Kasumi-1 (cell line): ENCODE data around the gene RPS6KA2.

Experiments used
- DNase-seq, 2 experiments: peaks; one replicate each; lab custom pipeline; 2025; lab: John Stamatoyannopoulos, UW

The RPS6KA2 gene

DNA sequence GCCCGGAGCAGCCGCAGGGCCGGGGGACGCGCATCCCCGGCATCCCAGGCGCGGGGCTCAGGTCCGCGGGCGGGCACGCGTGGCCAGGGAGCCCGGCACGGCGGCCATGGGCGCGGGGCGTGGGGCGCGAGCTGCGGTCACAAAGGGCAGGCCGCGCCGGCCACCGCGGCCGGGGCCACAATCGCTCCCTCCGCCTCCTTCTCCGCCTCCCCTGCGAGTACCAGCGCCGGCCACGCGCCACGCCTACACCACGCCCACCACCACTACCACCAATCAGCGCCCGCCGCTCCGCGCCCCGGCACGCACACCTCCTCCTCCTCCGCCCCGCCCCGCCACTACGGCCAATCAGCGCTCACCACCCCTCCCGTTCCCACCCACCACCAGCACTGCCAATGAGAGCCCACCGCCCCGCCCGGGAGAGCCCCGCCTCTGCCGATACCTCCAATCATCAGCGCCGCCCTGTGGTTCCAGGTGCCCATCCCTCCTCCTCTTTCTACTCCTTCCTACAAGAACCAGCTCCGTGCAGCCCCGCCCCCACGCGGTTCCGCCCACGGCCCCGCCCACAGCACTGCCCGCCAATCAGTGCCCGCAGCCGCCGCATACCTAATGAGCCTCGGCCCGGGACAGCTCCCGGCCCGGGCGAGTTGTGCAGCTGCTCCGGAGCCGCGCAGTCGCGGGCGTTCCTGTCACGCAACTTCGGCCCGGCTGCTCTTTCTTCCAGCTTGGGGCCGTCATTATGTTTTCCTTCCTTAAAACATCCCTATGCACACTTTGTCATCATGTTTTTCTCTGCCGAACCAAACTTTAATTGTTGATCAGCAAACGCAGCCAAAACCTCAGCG lies at the start of gene RPS6KA2:
TSS of gene RPS6KA2 (minus strand) at position 219 of the 842 bp plus-strand sequence. CDS start 232 bp downstream, outside the sequence.
- peak; percentile 97 to 98 for DNase-seq

DNA sequence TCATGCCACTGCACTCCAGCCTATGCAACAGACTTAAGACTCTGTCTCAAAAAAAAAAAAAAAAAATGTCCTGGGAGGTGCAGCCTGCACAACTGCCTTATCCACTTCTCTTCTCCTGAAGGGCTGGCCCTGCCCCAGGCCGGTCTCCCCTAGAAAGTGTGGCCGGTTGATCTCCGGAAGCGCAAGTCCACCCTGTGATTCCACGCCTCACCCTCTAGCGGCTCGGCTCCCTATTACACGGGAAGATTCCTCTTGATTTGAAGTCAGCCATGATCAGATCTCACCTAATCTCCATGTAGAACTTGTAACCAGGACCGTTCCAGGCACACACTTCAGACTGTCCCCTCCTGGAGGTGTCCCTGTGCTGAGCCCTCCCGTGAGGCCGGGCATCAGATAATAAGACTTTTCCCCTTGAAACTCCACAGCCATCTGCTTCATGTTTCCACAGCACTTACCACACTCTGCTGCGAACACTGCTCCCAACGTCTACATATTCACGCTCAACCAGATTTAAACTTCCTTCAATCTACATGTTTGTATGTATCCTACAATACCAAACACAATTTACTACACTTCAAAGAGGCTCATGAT lies 49.3 kb upstream of the RPS6KA2 start:
- DNase-seq, result no peak

DNA sequence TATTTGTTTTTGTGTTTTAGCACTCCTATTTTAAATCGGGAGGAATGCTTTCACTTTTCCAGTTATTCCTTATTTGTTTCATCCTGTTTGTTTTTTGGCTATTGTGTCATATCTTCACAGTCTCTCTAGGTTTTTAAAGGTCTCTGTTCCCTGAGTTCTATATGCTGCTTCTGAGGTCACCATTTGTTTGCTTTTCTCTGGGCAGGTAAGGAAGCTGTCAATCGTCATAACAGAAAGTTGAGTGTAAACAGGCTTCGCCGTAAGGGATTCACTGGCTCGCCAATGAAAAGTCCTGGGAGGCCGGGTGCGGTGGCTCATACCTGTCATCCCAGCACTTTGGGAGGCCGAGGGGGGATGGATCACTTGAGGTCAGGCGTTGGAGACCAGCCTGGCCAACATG lies 48.7 kb upstream of the RPS6KA2 start:
- no peak for DNase-seq

DNA sequence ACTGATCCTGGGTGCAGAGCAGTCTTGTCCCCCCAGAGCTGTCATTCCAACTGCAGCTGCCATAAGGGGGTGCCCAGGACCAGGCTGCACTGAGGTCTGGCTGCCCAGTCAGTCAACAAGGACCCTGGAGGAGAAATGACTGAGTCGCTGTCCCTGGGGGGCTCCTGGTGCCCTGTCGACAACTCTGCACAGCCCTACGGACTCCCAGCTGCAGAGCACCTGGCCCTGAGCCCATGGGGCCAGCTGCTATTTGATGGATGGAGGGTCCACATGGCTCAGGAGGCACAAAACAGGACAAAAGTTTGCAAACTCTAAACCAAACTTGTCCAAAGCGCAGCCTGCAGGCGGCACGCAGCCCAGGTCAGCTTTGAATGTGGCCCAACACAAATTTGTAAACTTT lies 46.3 kb upstream of the RPS6KA2 start:
- DNase-seq, result no peak

DNA sequence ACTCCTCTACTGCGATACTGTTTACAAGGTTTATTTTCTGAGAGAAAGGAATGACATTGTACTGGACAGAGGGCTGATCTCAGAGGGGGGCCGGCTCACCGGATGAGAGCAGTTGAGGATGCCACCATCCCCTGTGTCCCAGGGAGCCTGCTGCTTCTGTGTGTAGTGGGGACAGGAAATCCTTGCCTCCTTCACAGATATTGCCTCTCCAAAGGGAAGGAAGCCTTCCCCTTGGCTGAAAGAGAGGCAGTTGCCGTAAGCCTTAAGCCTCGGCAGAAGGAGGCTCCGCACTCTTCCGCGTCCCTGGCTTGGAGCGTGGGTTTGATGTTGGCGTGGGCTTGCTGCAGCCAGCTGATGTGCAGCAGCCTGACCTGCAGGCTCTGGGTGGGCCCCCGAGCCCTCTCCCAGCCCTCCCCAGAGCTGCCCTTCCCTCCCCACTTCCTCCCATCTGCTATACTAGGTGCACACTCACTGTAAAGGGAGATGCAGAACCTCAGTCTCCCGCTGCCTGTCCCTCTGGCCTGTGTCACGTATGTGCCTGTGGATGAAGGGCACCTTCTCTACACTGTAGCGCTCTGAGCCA lies 45.7 kb upstream of the RPS6KA2 start:
- no peak for DNase-seq

DNA sequence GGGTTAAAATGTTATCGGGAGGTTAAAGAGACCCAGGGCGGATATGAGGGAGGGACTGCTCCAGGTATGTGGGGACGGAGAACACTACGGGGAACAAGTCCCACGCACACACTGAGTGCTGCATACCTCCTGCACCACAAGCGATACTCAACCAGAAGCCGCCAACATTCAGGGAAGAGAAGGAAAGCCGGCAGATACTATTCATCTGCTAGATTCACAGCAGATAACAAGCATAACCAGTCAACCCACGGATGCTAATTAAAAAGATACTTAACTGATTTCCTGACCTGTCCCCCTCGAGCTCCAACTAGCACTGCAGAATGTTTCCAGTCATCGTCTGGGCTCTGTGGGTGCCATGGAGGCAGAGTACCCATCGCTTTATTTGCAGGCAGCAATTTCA lies 45.1 kb upstream of the RPS6KA2 start:
- no peak for DNase-seq

DNA sequence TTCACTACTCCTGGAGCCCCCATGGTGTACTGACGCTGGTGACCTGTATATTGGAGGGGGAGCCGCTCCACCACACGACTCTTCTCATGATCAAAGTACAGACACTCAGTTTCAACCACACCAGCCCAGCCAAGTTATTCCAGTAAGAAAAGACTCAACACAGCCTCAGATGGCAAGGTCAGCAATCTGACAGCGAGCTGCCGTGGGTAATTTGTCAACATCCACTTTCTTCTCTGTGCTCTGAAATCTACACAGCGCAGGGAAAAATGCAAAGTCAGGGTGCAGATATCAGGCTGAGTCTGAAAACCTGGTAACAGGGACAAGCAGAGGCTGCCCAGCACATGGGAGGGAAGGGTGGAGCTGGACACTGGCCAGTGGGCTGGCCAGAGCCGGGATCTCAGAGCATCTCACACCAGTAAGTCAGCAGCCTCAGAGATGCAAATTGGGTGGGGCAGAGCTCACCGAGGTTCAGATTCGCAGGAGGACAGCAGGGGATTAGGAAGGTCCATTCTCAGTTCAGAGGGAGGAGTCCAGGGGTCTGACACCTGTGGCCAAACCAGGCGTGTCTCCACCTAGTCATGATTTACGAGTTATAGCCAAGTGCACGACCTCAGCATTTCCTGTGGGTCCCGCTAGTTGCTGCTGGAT lies 44.5 kb upstream of the RPS6KA2 start:
- no peak for DNase-seq

DNA sequence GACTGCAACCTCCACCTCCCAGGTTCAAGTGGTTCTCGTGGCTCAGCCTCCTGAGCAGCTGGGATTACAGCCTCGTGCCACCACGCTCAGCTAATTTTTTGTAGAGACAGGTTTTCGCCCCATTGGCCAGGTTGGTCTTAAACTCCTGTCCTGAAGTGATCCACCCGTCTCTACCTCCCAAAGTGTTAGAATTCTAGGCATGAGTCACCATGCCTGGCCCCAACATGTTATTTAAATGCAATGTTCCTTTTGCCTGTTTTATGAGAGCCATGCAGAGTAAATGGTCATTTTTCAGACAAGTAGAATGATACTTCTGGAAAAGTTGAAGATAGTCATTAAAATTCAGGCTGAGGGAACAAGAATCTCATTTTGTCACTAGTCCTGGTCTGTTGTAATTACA lies 43.8 kb upstream of the RPS6KA2 start:
- DNase-seq, result no peak

DNA sequence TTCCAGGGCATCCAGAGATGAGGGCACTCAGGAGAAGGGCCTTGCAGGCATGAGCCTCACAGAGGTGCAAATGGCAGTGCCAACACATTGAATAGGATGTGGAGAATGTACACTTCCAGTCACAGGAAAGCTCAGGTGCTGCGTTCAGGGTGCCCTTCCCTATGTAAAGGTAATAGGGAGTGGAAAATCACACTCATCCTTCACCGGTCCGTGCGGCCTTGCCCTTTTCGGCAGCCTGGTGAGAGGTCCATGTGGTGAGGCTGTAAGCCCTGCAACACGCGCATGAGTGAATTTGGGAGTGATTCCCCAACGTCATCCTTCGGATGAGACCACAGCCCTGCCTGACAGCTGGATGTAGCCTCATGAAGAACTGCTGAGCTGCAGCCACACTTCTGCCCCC lies 43.0 kb upstream of the RPS6KA2 start:
- DNase-seq, result no peak

DNA sequence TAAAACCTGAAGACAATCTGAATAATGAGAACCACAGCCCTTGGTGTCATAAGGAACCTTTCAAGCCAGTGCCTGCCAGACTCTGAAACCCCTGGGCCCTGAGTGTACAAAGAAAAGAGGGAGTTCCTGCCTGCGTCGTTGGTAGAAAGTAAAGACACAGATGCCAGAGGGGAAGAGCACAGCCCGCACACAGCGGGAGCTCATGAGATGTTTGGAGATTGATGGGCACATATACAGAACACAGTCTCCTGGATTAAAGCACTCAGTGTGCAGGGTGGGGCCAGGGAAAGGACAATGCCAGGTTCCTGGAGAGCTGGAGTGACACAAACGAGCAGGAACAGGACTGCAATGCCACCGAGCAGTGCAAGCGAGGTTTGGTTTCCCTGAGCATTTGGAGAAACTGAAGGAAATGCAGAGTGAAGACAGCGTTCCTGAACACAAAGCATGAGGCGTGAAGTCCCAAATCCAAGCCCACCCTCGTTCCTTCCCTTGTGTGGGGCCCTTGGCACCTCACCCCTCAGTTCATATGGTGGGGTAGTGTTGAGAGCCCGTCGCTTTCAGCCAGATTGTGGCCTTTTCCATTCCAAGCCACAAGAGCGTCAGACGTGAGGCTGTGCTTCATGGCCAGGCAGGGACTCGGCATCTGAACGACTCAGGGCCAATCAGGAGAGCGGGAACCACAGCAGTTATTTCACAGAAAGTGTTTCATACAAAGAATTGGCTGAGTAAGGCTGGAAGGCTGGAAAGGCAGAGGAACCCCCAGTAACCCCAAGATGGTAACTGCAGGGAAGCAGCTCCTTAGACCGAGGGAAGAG lies 41.0 kb upstream of the RPS6KA2 start:
- DNase-seq, result no peak

DNA sequence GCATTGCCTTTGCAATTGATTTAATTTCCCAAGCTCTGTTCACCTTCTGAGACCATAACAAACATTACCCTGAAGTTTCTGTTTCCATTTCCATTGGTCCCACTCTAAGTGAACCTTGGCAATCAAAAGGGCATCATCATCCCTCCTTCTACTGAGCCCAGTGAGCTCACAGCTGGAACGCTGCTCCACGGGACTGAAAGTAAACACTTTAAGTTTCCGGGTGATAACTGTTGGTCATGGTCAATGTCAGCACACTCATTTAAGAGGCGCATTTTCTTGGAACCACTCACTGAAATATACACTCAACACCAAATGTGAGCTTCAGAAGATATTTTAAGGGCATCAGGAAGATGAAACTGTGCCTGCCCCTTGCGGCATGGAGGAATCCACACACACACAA lies 37.1 kb upstream of the RPS6KA2 start:
- no peak for DNase-seq

DNA sequence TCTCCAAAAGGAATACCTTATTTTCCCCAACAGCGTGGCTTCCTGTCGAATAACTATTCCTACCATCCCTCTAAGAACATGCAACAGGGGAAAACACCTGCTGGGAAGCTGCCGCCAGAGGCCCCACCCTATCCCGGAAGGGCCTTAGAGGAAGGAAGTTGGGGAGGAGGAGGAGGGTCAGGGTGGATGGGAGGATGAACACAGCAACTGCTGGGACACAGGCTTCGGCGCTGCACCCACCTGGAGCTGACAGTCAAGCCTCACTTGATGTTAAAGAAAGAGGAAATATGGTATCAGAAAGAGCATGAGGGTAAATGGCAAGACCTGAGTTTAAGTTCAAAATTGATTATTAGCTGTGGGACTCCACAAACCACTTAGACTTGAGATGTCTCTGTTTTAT lies 36.5 kb upstream of the RPS6KA2 start:
- DNase-seq, result no peak

DNA sequence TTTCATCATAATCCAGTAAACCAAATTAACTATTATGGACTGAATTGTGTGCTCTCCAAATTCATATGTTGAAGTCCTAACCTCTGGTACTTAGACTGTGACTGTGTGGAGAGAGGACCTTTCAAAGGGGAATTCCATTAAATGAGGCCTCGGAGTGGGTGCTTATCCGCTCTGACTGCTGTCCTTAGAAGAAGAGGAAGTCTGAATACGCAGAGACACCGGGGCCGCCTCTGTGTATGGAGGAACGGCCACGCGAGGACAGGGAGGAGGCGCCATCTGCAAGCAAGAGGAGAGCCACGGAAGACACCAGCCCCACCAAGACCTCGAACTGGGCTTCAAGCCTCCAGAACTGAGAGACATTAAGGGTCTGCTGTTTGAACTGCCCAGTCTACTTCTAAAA lies 35.6 kb upstream of the RPS6KA2 start:
- no peak for DNase-seq

DNA sequence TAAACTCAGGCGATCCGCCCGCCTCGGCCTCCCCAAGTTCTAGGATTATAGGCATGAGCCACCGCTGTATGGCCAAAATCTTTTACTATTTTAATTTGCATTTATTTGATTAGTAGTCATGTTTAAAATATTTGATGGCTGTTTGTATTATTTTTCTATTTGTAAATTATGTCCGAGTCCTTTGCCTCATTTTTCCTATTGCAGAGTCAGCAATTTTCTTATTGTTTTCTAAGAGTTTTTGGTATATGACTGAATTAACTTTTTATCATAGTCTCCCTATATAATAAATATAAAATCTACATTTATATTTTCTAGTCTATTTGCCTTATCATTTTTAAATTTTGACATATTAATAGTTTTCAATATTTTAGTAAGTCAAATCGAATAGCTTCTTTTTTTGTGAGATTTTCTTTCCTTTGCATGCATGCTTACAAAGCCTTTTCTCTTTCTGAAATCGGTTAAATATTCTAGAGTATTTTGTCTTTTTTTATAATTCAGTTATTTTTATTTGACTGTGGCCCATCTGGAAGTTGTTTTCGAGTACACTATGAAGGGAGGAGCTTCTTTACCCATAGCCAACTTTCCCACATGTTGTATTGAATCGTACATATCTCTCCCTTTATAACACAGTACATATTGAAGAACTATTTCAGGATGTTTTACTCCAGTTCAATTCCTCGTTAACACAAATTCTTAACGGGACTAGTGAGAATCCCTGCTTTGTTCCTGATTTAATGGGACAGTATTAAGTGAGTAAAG lies 34.5 kb upstream of the RPS6KA2 start:
- no peak for DNase-seq

DNA sequence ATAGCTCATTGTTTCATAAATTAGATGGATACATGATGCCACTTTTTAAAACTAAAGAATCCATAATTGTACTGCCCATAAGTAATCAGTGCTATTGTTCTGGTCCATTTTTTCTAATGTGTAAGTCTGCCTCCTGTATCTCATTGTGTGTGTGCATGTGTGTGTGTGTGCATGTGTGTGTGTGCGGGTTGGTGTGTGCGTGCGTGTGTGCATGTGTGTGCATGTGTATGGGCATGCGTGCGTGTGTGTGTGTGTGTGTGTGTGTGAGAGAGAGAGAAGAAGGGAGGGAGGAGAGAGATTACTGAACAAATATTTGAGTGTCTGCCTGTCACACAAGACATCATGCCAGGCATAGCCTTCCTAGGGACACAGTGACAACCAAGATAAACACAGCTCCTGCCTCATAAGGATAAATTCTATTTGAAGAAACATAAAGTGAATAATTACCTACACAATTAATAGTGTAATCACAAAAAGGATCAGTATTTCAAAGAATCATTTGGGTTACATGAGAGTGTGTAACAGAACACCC lies 33.2 kb upstream of the RPS6KA2 start:
- DNase-seq, result no peak

DNA sequence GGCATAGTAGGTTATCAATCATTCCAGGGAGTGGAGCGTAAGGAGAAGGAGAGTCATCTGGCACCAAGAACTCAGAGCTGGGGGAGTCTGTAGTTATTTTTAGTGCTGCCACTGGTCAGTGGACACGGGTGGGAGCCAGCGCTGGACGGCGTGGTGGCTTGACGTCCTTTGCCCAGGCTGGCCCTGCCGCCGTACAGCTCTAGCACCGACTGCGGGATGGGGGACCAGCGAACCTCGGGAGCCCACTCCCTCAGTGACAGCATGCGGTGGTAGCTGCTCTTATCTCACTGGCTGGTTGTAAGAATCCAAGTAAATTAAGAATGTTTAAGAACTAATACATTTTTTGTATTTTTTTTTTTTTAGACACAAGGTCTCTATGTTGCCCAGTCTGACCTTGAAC lies 32.5 kb upstream of the RPS6KA2 start:
- no peak for DNase-seq

DNA sequence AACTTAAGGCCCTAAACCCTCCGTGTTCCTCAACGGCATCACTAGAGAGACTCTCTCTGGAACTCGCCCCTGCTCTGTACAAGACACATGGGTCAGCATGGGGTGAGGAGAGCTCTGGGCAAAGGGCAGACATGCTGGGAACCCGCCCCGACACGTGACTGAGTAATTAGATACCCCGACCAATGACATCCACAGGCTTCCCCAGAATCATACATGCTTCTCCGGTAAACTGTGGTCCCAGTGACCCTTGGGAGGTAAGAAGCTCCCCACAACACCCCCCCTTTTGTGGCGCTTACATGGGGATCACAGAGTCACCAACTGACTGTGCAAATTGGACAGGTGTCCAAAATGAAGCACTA lies 31.7 kb upstream of the RPS6KA2 start:
- DNase-seq, result no peak

DNA sequence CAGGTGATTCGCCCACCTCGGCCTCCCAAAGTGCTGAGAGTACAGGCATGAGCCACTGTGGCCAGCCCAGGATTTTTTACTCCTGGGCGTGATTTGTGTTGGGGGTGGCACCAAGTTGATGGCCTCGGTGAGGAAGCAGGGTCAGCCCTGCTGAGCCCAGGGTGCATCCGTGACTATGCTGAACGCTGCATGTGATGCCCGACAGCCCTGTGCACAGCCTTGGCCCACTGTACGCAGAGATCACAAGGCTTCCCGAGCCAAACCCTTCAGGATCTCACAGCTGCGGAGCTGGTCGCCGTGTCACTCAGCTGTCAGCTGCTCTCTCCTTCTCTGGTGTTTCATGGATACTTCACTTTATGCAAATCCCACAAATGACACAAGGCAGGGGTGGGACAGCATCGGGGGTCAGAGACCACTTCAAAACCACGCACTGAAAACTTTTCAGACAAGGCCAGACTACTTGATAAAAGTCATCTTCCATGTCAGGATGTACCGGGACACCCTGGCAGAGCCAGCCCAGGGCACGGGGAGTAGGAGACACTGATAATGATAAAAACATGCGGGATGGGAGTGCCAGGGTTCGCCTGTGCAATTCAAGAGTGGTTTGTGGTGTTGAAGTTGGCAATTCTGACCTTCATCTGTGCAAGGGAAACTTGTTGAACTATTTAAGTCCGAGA lies 31.2 kb upstream of the RPS6KA2 start:
- DNase-seq, result no peak

DNA sequence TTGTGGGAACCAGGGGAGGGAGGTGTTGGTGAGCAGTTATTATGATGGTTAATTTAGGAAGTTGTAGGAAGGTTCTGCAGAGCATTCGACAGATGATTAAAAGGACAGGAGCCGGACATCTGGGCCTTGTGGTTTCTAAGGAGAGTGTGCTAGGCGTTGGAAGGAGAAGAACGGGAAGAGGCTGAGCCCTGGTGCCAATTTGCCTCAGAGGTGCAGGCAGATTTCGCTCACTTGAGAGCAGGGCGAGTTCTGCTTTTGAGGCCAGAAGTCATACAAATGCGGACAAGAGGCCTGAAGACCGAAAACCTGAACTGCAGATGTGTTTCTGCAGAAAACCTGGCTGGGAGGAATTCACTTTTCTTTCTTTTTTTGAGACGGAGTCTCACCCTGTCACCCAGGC lies 30.5 kb upstream of the RPS6KA2 start:
- DNase-seq, result peak; percentile 91 to 92
